ENCODE measurements around the gene VDR.

Gene VDR

DNA sequence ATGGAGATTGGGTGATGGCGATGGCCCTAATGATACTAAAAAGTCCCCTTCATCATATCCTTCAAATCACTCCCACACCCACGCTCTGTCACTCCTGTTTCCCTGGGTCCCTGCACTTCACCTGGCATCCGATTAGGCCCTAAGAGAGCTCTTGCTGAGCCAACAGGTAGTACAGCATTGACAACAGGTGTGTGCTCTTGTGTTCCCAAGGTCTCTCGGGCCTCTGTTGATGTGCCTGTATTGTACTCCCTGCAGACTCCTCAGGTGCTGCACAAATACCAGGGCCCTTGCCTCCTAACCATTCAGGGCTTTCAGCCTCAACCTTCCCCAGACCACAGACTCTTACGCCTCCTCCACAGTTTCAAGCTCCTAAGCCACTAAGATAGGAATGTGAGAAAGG, 25.8 kb upstream of the VDR start:
- no peak for DNase-seq (ENCODE audit: low spot score)

DNA sequence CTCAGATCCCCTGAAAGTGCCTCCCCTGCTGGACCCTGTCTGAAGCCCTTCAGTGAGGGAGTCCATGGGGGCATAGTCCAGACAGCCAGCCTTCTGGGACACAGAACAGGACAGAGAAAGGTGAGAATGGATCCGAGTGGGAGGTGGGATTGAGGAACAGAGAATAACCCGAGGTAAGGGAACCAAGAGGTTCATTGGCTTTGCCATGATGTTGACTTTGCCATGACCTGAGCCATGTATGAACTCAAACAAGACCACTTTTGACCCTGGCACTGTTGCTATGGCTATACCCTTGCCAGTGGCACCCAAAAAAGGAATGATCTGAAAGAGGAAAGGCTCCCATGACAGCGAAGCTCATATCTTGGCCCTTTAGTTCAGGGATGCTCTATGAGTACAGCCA, 22.6 kb upstream of the VDR start:
- DNase-seq (ENCODE audit: low spot score): no peak

DNA sequence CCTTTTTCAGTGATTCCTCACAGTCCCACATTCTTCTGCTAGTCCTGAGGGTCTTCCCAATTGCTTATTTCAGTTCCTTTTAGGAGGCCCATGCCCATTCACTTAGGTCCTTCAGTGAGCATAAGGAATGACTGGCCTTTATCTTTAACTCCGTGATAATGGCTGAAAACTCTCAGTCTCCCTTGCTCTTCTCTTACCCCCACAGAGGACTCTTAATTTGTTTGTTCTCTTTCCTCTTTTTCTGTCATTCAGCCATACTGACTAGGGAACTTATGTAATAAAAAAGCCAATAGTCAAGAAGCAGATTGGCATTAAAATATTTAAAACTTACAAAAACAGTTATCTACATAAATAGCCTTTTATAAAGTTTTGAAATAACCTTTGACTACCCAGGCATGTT, 17.1 kb upstream of the VDR start:
- no peak for DNase-seq (ENCODE audit: low spot score)

DNA sequence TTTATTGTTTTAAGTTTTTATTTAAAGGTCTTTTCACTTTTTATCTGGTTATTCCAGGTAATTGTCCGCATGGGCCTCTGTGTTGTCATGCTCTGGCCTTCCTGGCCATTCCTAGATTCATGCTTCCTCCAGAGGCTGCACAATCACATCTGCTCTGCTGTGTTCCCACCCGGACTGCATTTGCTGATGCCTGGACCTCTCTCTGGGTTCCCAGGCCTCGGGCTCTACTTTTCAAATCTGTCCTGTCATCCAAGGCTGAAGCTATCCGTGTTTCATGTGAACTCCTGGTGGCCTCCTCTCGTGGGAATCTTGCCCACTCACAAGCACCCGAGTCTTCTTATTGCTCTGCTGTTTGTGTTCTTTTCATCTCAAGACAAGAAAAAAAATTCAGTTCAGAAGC, 16.1 kb upstream of the VDR start:
- no peak for DNase-seq (ENCODE audit: low spot score)

DNA sequence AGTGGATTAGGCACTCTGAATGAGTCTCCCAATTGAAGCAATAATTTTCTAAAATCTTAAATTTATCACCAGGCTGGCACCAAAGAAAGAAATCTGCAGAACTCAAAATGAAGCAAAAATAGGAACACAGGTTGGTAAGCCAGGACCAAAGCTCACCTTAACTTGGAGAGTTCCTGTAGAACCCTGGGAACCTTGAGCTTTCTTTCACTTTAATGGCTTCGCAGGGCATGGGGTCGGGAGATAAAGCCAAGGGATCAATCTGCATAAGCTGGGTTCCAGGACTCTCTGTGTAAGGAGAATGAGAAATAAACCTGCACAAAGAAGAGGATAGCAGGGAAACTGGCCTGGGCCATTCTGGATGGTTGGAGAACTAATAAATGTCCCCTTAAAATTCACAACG, 8.3 kb upstream of the VDR start:
- no peak for DNase-seq (ENCODE audit: low spot score)

DNA sequence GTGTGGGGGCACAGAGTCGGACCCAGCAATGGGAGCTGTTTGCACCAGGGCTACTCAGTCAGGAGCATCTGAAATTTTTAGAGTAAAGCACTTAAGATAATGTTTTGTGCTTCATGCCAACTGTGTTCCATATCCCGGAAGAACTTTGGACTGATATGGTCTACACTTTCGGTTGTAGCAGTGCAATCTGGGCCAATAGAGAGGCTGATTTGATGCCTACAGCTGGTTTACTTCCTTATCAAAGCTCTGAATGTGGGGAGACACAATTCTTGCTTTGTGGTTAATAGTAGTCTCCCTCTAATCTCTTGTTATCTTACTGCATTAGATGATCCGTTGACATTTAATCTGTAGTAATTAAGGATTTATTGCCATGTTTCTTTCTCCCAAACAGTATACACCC, 7.8 kb upstream of the VDR start:
- DNase-seq (ENCODE audit: low spot score): no peak

DNA sequence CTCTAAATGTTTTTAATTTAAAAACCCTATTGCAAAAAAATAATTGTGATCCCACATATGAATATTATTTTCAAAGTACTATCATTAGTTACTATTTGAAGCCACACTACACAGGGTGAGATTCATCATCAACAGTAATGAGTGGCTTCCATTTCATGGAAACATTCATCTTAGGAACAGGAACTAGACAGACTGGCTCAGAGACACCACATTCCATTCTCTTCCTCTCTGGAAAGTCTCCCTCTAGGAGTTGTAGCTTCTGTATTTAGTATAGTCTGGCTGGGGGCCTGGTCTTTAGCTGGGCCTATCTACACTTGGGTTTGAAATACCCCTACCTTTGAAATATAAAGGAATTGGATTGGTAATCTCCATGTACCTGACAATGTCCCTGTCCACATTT, 6.2 kb upstream of the VDR start:
- no peak for DNase-seq (ENCODE audit: low spot score)

DNA sequence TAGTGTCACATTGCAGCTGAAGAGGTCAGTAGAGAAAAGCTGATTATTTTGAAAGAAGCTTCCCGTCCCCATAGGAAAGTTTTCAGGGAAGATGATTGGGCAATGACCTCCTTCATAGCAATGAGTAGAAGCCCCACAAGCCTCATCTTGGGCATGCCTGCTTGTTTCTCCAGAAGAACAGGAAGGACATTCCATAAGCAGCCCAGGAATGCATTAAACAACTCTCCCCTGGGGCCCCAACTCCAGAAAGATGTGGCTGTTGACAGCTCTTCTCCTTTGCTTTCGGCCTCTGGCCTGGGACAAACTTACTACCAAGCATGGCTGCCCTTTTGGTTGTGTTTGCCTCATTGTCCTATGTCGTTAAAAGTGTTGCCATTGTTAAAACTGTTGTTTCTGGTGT, 5.7 kb upstream of the VDR start:
- no peak for DNase-seq (ENCODE audit: low spot score)

DNA sequence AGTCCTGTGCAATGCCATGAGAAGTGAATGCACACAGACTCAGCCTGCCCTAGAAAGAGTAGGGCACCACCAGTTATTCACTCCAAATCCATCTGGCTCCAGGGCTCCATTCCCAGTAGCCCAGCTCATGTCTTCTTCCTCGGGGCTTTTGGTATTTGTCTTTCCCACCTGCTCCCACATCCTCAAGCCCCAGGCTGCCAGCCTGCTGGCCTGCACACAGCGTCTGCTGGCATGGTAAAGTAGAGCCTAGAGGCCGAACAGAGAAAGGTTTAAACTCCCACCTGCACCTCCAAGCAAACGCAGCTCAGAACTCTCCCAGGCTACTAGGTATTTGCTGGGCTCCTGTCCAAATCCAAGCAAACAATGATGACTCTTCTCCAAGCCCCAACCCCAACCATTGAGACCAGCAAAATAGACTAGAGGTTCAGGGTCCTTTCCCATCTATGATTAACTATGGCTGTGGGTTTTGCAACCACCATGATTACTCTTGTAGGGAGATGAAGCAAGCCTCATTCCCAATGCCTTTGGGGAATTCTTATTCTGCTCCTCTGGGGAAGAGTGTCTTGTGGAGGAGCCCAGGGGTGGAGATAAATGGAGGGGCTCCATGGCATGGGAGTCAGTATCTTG, 5.2 kb upstream of the VDR start:
- DNase-seq (ENCODE audit: low spot score): no peak

DNA sequence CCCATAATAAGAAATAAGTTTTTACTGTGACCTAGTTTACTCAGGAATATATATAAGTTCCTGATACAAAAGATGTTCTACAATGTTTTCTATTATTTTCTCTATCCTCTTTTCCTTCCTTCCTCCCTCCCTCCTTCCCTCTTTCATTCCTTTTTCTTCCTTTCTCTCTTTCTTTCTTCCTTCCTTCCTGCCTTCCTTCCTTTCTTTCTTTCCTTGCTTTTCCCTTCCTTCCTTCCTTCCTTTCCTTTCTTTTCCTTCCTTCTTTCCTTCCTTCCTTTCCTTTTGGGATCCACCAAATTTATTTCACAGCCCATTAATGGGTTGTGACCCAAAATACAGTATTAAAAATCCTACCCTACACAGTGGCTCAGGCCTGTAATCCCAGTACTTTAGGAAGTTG, 3.9 kb upstream of the VDR start:
- DNase-seq (ENCODE audit: low spot score): no peak

DNA sequence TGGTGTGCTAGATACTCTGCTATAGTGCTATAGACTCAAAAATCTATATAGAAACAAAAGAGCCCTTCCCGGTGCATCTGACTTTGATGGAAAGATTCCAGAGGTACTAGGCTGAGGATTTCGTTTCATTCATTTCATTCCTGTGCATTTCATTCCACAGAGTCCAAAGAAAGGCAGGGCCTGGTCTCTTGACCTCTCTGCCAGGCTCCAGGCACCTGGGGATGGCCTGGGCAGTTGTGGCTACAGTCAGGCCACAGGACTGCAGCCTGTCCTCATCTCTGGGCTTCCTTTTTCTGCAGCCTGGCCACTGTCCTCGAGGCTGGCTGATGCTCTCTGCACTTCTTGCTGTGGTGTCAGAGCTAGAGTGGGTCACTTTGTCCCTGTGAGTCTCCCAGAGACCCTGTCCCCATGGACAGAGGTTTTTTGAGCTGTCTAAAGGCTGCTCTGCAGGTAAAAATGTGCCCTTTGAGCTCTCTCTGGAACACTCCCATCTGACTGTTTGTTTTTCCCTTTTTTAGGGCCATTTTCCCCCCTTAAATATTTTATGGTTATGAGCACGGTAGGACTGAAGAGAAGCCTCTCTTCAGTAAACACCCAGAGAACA, 3.2 kb upstream of the VDR start:
- no peak for DNase-seq (ENCODE audit: low spot score)

DNA sequence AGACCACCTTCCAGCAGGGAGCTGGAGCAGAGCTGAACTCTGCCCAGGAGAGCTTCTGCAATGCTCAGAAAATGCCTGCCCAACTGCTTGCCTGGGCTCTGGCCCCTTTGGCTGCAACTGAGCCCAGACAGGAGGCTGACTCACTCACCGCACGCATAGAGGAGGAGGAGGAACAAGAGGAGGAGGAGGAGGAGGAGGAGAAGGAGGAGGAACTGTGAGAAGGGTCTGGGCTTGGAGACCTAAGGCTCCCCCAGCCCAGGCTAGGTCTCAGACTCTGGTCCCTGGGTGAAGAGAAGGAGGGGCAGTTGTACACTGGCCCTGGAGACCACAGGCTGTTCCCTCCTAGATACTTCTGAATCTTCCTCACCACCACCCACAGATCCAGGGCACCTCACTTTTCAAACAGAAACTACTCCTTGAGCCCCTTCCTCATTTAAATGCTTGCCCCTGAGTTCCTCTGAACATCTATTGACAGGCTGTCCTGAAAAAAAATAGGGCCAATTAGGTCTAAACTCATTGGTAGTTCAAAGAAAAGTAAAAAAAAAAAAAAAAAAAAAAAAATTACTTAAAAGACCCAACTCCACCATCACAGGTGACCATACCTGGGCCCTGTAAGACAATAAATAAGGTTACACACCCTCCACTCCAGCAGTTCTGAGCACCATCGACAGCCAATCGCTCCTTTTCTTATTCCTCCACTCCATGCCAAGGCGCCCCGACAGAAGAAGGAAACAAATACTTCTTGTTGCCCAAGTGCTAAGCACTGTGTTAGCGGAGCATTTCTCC, 674 bp downstream of the VDR start:
- peak; percentile 64 for DNase-seq (ENCODE audit: low spot score)

DNA sequence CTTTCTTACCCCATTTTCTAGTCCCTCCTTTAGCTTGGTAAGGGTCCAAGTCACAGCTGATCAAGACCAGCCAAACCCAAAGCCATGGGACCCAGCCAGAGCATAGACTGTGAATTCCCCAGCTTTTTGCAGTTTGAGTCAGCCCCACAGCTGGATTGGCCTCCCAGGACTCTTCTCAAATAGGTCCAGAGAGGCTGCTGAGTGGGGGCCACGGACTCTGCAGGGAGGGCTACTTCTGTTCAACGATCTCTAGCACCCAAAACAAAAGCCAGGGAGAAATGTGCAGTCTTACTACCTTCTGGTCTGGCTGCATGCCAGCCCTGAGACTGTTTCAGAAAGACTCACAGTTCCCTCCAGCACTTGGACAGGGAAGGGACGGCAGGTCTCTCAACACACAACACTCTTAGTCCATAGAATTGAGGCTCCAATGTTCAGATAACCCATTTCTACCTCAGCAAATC, 1.6 kb downstream of the VDR start:
- no peak for DNase-seq (ENCODE audit: low spot score)

DNA sequence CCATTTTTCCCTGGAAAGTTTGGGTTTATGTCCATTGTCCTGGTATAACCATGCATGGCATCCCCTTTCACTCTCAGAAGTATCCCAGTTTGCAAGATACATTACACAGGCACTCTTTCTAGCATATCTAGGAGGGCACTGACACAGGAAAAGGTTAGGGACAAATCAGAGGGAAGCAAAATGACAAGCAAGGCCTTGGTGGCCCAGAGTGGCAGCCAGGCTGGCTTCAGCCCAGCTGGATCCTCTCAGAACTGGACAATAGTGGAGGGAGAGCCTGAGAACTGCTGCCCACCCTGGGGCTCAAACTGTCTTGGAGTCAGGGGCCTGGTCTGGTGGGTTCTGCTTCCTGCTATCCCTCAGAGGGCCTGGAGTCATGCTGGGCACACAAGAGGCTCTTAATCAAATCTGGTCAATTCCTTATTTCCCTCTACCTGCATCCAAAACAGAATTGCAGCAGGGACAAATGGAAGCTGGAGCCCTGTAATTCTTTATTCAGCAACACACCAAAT, 2.6 kb downstream of the VDR start:
- no peak for DNase-seq (ENCODE audit: low spot score)

DNA sequence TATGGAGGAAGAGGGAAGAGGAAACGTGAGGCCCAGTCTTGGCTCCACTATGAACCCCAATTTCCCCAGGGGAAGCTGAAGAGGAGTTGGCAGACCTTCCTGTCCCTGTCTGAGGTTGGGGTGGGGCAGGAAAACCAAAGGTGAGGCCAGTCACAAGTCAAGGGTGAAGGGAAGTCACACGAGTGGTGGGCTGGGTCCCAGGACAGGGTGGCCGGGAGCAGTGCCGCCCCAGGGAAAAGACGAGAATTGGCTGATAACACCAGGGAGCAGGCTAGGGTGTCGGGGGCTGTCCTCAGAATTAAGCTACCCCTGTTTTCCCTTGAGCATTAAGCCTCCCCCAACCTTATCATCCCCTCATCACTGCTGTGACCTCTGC, 3.1 kb downstream of the VDR start:
- DNase-seq (ENCODE audit: low spot score): no peak

DNA sequence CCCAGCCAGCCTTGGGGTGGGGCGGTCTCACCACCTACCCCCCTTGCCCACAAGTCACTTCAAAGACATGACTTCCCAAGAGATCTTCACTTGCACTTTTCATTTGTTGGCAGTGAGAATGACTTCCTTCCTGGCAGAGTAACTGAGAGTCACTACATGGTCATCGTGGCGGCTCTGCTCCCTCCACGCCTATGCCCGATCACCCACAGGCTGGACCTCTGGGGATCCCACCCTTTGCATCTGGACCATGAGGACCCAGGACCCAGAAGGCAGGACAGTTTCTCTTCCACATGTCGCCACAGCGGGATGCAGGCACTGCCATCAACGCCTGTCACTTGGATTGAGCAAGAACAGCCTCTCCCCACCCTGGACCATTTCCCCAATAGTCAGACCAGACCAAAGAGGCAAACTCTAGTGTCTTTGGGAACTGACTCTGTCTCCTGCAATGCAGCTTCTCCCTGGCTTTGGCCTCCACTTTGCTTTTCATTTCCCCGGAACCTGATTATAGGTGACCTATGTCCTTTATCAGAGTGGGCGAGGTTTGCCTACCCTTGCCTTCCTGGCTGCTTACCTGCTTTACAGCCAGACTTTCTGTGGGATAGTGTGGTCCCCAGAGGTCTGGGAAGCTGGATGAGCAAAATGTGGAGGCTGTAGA, 3.6 kb downstream of the VDR start:
- no peak for DNase-seq (ENCODE audit: low spot score)

DNA sequence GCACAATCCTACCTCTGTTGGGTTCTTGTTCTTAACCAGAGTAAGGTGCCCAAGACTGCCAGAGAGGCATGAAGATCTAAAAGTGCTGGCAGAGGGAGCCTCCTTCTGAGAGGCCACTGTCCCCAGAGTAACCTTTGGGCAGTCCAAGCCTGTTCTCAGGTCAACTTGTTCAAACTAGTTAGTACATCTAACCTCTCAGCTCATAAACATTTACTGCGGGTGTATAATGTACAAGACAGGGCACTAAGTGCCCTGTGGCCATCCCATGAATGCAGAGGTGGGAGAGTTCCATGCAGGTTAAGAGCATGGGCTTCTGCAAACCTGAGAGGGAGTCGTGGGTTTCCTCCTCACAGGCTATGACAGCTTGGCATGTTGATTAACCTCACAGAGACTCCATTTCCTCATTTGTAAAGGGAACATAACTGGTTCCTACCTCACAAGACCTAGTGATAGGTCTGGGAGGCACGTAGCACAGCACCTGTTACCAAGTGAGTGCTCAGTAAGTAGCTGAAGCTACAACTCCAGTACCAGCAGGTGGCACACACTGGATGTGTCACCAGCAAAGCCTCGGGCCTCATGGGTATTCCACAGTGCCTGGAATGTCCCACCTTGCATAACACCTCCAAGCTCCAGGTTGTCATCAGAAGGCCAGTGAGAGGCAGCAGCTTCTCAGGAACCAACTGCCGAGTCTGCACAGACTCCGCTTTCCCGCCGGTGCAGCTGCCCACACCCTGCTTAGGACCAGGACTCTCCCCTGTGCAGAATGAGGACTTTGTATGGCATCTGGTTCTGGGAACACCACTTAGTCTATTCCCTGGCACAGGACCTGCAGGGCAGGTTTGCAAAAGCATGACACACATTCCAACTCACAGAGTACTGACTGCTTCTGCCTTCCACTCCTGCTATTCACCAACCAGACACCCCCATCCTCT, 4.4 kb downstream of the VDR start:
- no peak for DNase-seq (ENCODE audit: low spot score)

DNA sequence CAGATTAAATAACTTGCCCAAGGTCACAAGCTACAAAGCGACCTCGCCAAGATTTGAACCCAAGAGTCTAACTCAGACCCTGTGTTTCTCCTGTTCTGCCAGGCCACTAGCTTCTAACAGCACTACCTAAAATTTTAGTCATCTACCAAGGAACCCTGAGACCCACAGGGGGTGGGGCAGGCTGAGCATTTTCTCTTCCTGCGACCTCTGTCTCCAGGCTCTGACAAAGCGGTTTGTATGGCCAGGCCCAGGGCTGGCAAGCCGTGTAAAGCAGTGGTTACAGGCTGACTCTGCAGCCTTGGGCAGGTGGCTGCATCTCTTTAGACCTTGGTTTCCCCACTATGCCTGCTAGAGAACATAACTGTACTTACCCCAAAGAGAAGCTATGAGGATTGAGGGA, 5.3 kb downstream of the VDR start:
- no peak for DNase-seq (ENCODE audit: low spot score)

DNA sequence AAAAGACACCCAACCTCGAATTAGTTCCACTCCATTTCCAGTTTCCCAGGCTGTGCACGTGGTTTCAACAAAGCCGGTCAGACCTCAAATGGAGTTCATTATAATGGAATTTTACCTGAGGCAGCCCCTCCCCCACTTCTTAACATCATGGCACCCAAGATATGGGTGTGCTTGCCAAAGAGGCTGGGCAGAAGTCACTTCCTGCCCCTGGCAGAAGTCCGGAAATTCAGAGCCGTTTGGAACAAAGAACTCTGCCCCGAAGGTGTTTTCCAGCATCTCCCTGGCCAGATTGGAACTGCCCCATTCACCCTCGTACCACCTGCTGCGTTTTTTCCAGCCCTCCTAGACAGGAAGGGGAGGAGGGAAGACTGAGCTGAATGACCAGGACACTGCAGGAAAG, 8.2 kb downstream of the VDR start:
- no peak for DNase-seq (ENCODE audit: low spot score)

DNA sequence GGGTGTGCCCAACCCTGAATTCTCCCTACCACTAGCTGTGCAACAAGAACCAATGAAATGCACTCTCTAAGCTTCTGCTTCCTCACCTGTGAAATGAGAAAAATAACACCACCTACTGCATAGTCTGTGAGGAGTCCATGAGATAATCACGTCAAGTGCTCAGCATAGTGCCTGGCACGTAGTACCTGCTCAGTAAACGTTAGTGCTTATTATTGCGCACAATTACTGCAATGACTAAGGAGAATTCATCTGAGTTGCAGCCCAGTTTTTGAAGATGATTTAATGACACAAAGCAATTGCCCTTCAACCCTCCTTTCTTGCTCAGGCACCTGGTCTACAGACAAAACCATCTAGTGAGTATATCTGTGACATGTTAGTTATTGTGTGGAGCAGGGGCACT, 8.8 kb downstream of the VDR start:
- no peak for DNase-seq (ENCODE audit: low spot score)

DNA sequence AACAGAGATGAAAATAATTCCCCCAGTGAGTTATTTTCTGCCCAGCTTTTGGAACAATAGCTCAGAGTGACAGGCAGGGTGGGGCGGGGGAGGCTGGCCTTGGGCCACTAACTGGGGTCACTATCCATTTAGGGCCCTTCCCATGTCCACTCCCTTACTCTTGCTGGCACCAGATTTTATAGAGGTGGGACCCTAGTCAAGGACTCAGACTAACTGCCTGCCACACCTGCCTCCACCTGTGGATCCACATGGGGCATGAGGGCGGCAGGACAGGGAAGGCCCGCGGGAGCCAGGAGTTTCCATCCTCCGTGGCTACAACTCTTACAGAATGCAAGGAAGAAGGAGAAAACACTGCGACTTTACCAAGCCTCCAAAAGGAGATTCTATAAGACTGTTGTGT, 10.1 kb downstream of the VDR start:
- DNase-seq (ENCODE audit: low spot score): no peak

DNA sequence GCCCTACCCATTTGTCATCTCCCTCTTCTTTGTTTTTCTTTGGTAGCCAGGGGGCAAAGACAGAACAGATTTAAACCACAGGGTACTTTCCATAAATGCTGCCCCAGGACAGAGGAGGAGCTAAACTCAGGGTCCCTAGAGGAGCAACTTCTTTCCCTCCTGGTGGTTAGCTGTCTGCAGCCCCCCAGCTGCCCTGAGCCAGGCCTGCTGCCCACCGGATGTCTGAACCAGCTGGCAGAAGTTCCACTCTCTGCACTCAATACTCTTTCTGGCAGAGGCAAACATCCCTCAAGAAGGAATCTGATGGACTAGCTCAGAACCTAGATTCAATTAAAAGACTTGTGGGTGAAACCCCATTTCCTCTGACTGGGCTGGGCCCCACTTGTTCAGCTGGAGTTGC, 10.7 kb downstream of the VDR start:
- no peak for DNase-seq (ENCODE audit: low spot score)

All from CD4-positive, alpha-beta T cell treated with Interleukin-15 for 4 hours (primary cell).